CD4-positive, alpha-beta T cell treated with Interleukin-21 for 1 hour (primary cell): Measurements from ENCODE around the gene MEGF9.

ENCODE experiments used
- DNase-seq: peaks from one replicate; pipeline ENCODE4 v3.0.0-alpha.2; 2020

Gene MEGF9

GRCh38 chr9:120616966-120617935, 97.0 kb downstream of the MEGF9 start:
- DNase-seq: no peak

GRCh38 chr9:120612218-120612617, 102.1 kb downstream of the MEGF9 start:
- no peak for DNase-seq

GRCh38 chr9:120611690-120612068, 102.6 kb downstream of the MEGF9 start:
- DNase-seq: no peak

- no peak for DNase-seq
Observed at GRCh38 chr9:120610975-120611689, 103.1 kb downstream of the MEGF9 start.

- DNase-seq: no peak
Observed at GRCh38 chr9:120609636-120610035, 104.6 kb downstream of the MEGF9 start.

GRCh38 chr9:120608421-120608820, 105.8 kb downstream of the MEGF9 start:
- DNase-seq: no peak

- no peak for DNase-seq
Observed at GRCh38 chr9:120603591-120603990, 110.7 kb downstream of the MEGF9 start.

- no peak for DNase-seq
Observed at GRCh38 chr9:120603010-120603409, 111.3 kb downstream of the MEGF9 start.

GRCh38 chr9:120593955-120594277, 120.4 kb downstream of the MEGF9 start:
- DNase-seq: no peak

- DNase-seq: no peak
Observed at GRCh38 chr9:120593250-120593954, 120.9 kb downstream of the MEGF9 start.

- no peak for DNase-seq
Observed at GRCh38 chr9:120592210-120592609, 122.1 kb downstream of the MEGF9 start.

GRCh38 chr9:120587328-120587727, 126.9 kb downstream of the MEGF9 start:
- DNase-seq: no peak

GRCh38 chr9:120583958-120584369, 130.3 kb downstream of the MEGF9 start:
- DNase-seq: peak; percentile 60

- peak; percentile 96 for DNase-seq
Observed at GRCh38 chr9:120580051-120580896, 134.0 kb downstream of the MEGF9 start, which contains the start of gene CDK5RAP2. Gene CDK5RAP2, minus strand, starts transcription at chr9:120580167. Its CDS starts 189 bp downstream, at chr9:120579978.

GRCh38 chr9:120579139-120580050, 134.9 kb downstream of the MEGF9 start:
- no peak for DNase-seq

- DNase-seq: no peak
Observed at GRCh38 chr9:120574473-120574872, 139.8 kb downstream of the MEGF9 start.

GRCh38 chr9:120572472-120572871, 141.8 kb downstream of the MEGF9 start:
- no peak for DNase-seq

GRCh38 chr9:120571443-120572257, 142.6 kb downstream of the MEGF9 start:
- no peak for DNase-seq

GRCh38 chr9:120570296-120570695, 144.0 kb downstream of the MEGF9 start:
- no peak for DNase-seq

GRCh38 chr9:120569556-120569955, 144.7 kb downstream of the MEGF9 start:
- no peak for DNase-seq
